ENCODE results near the gene TTC34. TPM values are rescaled to one million over a fixed set of nuclear protein-coding genes. Genes with fewer than 3 reads are reported as not detected.
"Not testable (repeated sequence)": the region's sequence is repeated elsewhere in the genome, so short reads cannot be mapped to it uniquely, and the experiment has no call there.

The TTC34 gene
- polyA plus RNA-seq, 4 donors = 0.69 to 1.1 (median 0.85) TPM

DNA sequence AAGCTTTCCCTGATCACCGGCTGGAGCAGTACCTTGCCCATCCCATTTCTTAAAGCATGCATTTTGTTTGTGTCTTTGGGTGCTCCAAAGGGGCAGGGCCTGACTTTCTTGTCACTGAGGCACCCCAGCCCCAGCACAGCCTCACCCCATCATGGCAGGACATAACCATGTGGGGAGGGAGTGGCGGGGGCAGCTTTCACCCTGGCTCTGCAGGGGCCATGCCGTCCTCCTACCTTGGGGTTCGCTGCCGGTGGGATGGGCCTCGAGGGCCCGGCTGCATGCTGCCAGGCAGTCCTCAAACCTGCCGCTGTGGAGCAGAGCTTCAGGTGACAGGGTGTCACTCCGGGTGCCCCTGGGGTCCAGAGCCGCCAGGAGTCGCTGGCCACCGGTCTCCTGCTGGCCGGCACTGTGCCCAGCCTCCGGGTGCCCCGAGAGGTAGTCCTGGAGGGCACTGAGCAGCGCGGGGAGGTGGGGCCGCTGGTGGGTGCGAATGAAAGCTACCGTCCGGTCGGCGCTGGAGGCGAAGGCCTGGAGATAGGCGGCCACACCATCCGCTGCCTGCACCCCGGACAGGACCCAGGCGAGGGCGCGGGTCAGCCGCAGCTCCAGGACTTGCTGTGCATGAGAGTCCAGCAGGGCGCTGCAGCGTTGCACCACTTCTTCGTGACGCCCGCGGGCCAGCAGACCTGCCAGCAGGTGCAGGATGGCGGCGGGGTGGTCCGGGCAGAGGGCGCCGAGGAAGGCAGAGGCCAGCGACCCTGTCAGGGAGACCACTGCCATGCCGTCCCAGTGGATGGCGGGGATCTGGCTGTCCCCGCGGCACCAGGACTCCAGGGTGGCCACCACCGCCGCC lies 1.5 kb downstream of the TTC34 start:
- no peak for DNase-seq (ENCODE audit: low read depth in 4 of 4, low spot score in 3 of 4)

DNA sequence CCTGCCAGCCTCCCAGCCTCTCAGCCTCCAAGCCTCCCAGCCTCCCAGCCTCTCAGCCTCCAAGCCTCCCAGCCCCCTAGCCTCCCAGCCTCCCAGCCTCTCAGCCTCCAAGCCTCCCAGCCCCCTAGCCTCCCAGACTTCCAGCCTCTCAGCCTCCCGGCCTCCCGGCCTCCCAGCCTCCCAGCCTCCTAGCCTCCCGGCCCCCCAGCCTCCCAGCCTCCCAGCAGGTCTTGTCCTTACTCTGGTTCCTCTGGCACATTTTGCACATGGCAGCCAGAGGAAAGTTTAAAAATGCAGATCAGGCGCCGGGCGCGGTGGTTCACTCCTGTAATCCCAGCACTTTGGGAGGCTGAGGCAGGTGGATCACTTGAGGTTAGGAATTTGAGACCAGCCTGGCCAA lies 2.5 kb downstream of the TTC34 start:
- DNase-seq (ENCODE audit: low read depth in 4 of 4, low spot score in 3 of 4) = not testable (repeated sequence)

- no peak for DNase-seq (ENCODE audit: low read depth in 4 of 4, low spot score in 3 of 4)
Observed at GRCh38 chr1:2797741-2798016, 3.8 kb downstream of the TTC34 start.

DNA sequence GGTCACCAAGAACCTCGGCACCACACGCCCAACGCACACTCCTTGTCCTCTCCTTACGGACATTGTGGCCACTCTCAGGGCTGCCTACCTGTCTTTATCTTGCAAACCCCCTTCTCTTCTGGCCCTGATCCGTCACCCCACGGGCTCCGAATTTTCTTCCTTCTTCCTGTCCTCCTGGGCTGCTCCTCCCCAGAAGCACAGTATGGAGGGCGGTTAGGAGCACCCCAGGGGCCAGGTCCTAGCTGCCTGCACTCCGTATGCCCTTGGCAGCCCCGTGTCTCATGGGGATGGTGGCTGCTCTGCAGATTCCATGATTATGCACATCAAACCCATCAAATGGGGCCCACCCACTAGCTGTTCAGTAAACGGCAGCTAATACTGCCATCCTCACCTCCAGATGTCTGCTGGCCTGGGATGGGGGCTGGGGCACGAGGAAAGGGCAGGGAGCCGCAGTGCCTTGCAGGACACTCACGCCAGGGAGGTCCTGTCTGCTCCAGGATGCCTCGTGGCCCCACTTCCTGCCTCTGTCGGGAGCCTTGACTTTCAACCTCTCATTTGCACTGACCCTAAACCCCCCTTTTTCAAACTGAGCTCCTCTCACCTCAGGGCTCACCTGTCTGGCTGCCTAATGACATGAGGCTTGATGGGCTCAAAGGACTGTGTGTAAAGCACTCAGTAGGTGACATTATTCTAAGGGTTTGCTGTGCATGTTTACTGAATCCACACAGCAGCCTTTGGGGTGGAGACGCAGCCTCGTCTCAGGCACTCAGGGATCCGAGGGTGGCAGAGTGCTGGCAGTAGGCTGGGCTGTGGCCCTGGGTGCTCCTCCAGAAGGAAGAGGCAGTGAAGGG lies 4.4 kb downstream of the TTC34 start:
- no peak for DNase-seq (ENCODE audit: low read depth in 4 of 4, low spot score in 3 of 4)

GRCh38 chr1:2795926-2796325 lies 5.6 kb downstream of the TTC34 start:
- no peak for DNase-seq (ENCODE audit: low read depth in 4 of 4, low spot score in 3 of 4)

GRCh38 chr1:2791027-2791760 lies 10.3 kb downstream of the TTC34 start:
- no peak for DNase-seq (ENCODE audit: low read depth in 4 of 4, low spot score in 3 of 4)

DNA sequence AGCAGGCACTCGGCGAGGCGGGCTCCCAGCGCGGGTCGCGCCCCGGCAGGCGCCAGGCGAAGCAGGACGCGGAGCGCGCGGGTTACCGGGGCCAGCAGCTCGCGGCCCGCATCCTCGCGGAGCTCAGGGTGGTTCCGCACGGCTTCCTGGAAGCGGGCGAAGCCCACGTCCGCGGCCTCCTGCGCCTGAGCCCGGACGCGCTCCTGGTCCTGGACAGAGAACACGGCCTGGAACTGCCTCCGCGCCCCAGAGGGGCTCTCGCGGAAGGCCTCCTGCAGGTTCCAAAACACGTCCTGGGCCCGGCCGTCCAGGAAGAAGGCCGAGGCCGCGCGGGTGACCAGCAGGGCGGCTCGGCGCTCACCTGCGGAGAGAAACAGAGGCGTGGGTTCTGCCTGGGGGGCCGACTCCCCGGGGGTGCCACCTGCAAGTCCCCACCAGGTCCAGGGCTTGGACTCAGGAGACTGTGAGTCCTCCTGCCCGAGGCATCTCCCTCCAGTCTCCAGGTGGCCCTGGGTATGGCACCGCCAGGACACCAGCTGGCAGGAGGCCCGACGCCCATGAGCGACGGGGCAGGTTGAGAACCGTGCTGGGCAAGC lies 11.4 kb downstream of the TTC34 start:
- no peak for DNase-seq (ENCODE audit: low read depth in 4 of 4, low spot score in 3 of 4)

DNA sequence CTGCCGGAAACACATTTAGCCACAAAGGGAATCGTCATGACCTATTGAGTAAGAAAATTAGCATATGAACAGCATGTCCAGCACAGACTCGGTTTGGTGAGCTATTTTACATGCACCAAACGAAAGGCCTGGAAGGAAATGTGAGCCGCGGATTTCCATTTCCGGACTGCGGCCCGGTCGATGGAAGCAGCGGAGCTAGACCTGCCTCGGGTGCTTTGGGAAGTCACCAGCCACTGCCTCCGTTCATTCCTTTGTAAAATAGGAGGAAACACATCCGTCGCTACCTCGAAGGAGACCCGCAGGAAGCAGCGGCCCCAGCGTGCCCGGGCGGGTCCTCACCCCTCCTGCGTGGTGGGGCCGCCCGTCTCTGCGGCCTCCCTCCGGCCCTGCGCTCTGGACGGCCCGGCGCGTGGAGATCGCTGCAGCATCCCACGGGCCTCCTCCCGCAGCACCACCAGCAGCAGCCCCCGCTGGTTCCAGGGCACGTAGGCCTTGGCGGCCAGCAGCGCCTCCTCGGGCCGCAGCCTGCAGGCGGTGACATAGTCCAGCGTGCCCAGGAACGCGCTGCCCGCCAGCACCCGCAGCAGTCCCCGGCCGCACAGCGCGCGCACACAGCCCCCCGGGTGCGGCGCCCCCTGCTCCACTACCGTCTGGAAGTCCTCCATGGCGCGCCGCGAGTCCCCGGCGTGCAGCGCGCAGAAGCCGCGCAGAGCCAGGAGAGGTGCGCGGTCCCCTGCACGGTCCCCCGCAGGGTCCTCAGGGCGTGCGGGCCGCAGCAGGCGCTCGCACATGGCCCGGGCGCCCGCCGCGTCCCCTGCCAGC lies 12.1 kb downstream of the TTC34 start:
- peak in 2 of 4 donors; percentile 12 to 15 for DNase-seq (ENCODE audit: low read depth in 4 of 4, low spot score in 3 of 4)

DNA sequence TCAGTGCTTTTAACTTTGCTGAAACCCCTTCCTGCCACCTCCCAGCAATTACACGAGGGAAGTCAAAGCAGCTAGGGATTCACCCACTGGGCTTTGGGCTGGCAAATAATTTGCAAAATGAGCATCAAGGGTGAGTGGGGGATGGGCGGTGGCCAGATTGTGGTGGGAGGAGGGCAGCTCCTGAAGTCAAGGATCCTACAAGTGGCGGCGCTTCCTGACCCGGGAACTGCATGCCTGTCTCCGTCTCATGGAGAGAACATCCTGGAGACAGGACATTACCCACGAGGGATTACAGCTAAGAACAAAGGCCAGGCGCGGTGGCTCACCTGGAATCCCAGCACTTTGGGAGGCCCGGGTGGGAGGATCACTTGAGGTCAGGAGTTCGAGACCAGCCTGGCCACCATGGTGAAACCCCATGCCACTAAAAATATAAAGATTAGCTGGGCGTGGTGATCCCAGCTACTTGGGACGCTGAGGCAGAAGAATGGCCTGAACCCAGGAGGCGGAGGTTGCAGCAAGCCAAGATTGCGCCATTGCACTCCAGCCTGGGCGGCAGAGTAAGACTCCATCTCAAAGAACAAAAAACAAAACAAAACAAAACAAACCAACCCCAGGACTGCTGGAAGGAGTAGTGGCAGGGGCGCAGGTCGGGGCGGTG lies 12.9 kb downstream of the TTC34 start:
- DNase-seq (ENCODE audit: low read depth in 4 of 4, low spot score in 3 of 4) = no peak

DNA sequence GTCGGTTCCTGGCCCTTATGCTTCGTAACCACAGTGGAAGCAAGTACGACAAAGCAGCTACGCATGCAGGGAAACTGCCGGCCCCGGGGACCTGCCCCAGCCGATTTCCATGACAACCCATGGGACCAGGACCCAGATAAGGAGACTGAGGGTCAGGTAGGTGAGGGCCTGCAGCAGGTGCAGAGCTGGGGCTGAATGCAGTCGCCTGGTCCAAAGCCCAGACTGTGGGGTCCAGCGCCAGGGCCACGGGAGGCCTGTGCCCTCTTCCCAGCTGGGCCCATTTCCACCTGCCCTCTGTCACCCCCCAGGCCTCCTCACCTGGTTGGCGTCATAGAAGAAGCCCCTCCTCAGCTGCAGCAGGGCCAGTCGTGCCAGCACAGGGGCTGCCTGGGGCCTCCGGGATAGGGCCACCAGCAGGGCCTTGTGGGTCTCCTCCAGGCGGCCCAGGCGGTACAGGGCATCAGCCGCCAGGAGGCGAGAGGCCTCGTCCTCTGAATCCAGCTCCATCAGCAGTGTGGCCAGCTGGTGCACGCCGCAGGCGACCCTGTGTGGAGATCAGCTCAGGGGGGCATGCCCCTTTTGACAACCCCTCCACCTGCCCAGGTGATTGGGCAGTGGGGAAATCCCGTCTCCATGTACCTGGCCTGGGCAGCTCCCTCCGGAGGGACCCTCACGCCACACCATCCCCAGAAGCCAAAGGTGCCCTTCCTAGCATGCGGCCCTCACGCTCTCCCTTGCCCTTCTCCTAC lies 14.2 kb downstream of the TTC34 start:
- DNase-seq (ENCODE audit: low read depth in 4 of 4, low spot score in 3 of 4) = no peak

GRCh38 chr1:2786329-2787162 lies 14.9 kb downstream of the TTC34 start:
- DNase-seq (ENCODE audit: low read depth in 4 of 4, low spot score in 3 of 4) = peak in 1 of 4 donors; percentile 5

GRCh38 chr1:2785631-2786328 lies 15.7 kb downstream of the TTC34 start:
- DNase-seq (ENCODE audit: low read depth in 4 of 4, low spot score in 3 of 4) = no peak

- DNase-seq (ENCODE audit: low read depth in 4 of 4, low spot score in 3 of 4) = no peak
Observed at GRCh38 chr1:2784854-2785630, 16.5 kb downstream of the TTC34 start.

DNA sequence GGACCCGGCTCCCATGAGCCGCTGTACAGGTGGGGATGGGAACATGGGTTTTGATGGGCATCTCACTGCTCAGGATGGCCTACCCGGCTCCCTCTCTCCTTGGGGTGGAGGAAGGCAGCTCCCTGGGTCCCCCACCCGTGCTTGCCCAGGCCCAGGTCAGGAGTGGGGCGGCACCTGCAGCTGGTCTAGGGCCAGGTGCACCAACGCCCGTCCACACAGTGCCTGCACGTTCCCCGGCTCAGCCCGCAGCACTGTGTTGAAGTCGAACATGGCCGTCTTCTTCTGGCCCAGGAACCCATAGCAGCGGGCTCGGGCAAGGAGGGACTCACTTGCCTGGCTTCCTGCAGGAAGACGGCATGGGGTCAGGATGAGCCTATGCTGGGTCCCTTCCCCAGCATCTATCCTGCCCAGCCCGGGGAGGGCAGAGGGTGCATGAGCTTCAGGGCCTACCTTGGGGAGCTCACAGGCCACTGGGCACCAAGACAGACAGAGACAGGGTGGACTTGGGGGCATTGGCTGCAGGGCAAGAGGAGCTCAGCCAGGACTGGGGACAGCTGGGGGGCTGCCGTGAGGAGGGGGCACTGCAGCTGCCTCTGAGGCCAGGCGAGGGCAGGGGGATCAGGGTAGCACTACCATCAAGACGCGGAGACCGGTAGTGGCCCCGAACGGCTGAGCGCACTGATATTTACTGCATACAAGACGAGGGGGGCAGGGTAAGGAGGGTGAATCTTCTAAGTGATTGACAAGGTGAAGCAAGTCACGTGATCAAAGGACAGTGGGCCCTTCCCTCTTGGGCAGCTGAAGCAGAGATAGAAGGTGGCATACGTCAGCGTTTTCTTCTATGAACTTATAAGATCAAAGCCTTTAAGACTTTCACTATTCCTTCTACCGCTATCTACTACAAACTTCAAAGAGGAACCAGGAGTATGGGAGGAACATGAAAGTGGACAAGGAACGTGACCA lies 17.8 kb downstream of the TTC34 start:
- DNase-seq (ENCODE audit: low read depth in 4 of 4, low spot score in 3 of 4) = no peak

DNA sequence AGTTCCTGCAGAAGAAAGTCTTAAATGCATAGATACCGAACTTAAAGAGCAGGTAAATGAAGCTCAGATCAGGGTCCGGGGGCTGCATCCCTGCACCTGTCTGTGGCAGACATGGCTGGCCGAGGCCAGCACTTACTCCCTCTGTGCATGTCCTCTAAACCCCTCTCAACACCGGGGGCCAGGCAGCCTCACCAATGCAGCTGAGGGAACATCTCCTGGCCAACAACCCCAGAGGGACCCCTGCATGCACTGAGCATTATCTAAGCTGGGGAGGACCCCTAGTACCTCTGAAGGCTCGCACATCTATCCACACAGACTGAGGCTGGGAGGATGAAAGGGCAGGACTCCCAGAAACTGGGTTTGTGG lies 18.4 kb downstream of the TTC34 start:
- DNase-seq (ENCODE audit: low read depth in 4 of 4, low spot score in 3 of 4) = no peak
